Ectodermal cell (in vitro differentiated cells): ENCODE data around the gene HSBP1L1.

Experiments
- H3K27ac ChIP-seq: 2 replicates; pipeline ENCODE4 v1.7.0; 2013; ENCODE audit warnings: mild to moderate bottlenecking, low read depth, low read length; ENCODE audit not compliant: insufficient read depth, poor library complexity, severe bottlenecking
- H3K27me3 ChIP-seq: 2 replicates; pipeline ENCODE4 v1.7.0; 2013; ENCODE audit warnings: mild to moderate bottlenecking, low read length; ENCODE audit not compliant: insufficient read depth, control insufficient read depth, poor library complexity, severe bottlenecking
- H3K36me3 ChIP-seq: one replicate; pipeline ENCODE4 v1.7.0; 2013; ENCODE audit warnings: low read length; ENCODE audit not compliant: control insufficient read depth, insufficient read depth
- H3K4me1 ChIP-seq: one replicate; pipeline ENCODE4 v1.7.0; 2013; ENCODE audit warnings: low read length; ENCODE audit not compliant: control insufficient read depth, insufficient read depth
- H3K4me3 ChIP-seq: 2 replicates; pipeline ENCODE4 v1.7.0; 2013; ENCODE audit warnings: low read depth, low read length, control low read depth; ENCODE audit not compliant: insufficient read depth
- H3K9me3 ChIP-seq: 2 replicates; pipeline ENCODE4 v1.7.0; 2013; ENCODE audit warnings: mild to moderate bottlenecking, low read length, moderate library complexity; ENCODE audit not compliant: control insufficient read depth
- WGBS, 2 experiments: methylation state at CpG; one replicate each; pipeline ENCODE4 v1.1.7; 2013; ENCODE audit warnings: missing lambda C conversion rate in 2 of 2; 5-methylcytosine and 5-hydroxymethylcytosine counted together

HSBP1L1 gene

DNA sequence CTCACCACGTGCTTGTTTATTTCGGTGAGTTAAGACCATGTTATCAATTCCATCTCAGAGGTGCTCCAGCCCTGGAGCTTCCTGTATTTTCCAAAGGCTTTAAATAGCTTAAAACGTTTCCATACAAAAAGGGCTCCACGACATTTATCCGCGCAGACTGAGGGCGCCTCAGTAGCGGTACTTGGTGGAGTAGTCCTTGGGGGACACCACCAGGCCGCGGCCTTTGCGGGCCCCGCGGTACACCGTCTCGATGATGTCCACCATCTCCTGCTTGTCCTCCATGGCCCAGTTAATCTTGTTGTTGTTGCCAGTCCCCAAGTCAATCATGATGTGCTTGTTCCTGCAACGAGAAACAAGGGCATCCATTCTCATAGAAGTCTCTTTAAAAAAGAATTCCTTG is 9.1 kb downstream of the HSBP1L1 start:
- Histone ChIP-seq H3K9me3 (no peaks in the 10 kb centered on the region), H3K4me1 (no peaks in the 10 kb centered on the region), H3K27ac (no peak overlapping the region), H3K27me3 (no peaks in the 10 kb centered on the region), H3K36me3 (peaks cover 32% of the 10 kb centered on the region), H3K4me3 (no peak overlapping the region)
- WGBS, 2 experiments, result 96% methylated on average over 16 of the region's 16 CpGs

- 96 to 98% methylated on average over 4 of the region's 4 CpGs for WGBS, 2 experiments
- H3K36me3 ChIP-seq, result peaks cover 32% of the 10 kb centered on the region
Measured at GRCh38 chr18:79974025-79974654, 9.7 kb downstream of the HSBP1L1 start.

DNA sequence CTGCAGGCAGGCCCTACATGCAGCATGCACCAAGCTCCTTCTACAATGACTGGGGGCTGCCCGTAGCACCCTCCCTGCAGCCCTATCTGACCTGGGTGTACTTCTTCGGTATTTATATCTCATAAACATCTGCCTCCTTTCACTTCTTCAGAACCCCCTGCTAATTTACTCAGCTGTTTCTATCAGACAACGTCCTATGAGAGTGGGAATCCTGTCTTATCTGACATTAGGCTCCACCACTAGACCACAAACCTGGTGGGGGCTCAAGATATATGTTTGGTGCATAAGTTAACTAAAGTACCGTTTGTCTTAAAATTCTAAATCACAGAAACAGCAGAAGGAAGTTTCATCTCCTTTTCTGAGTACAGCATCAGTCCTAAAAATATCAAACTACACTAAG is 10.6 kb downstream of the HSBP1L1 start:
- Histone ChIP-seq H3K4me3 (no peak overlapping the region), H3K36me3 (peaks cover 32% of the 10 kb centered on the region), H3K4me1 (no peaks in the 10 kb centered on the region), H3K27me3 (no peaks in the 10 kb centered on the region), H3K27ac (no peak overlapping the region), H3K9me3 (no peaks in the 10 kb centered on the region)
- 92 to 96% methylated on average over 4 of the region's 4 CpGs for WGBS, 2 experiments

More at GRCh38 chr18:79974025-79974654, 9.7 kb downstream of the HSBP1L1 start:
- H3K4me3 ChIP-seq, result no peak overlapping the region
- no peaks in the 10 kb centered on the region for H3K27me3 ChIP-seq
- no peak overlapping the region for H3K27ac ChIP-seq
- H3K9me3 ChIP-seq, result no peaks in the 10 kb centered on the region
- H3K4me1 ChIP-seq, result no peaks in the 10 kb centered on the region

DNA sequence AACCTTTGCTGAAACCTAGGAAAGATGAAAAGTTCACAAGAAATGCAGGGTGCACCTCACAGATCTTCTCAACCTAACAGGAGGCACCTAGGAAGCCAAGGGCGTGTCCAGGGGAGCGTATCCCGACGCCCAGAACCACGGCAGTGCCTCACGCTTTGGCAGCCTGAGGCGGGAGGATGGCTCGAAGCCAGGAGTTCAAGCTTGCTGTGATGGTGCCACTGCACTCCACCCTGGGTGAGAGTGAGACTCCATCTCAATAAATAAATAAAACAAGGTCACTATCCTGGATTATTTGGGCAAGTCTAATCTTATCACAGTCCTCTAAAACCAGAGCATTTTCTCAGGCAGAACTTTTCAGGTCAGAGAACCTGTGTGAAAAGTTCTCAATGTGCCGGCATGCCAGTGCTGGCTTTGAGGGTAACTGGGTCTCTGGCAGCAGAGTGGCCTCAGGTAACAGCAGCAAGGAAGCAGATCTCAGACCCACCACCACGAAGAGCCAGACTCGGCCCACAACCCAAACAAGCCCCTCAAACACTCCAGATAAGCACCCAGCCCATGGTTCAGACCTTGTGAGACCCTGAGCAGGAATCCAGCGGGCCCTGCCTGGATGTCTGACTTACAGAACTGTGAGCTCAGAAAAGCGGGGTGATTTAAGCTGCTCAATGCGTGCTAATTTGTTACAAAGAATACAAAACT is 11.7 kb downstream of the HSBP1L1 start:
- peaks cover 26% of the 10 kb centered on the region for H3K36me3 ChIP-seq

DNA sequence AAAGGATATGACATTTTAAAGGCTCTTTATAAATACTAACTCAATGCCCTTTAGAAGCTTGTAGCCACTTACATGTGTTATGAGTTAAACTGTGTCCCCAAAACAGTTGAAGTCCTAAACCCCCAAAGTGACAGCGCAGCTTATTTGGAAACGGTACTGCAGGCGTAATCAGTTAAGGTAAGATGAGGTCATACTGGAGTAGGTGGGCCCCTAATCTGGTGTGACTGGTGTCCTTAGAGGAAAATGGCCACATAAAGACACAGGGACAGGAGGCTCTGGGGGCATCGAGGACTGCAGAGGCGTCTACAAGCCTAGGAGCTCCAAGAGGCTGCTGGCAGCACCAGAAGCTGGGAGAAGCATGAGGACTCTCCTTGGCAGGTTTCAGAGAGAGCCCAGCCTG is 15.4 kb downstream of the HSBP1L1 start:
- Histone ChIP-seq H3K4me3 (no peak overlapping the region), H3K27me3 (no peaks in the 10 kb centered on the region), H3K4me1 (no peaks in the 10 kb centered on the region), H3K9me3 (no peaks in the 10 kb centered on the region), H3K36me3 (peaks cover 8% of the 10 kb centered on the region), H3K27ac (no peak overlapping the region)
- WGBS, 2 experiments, result 93 to 97% methylated on average over 5 of the region's 5 CpGs

More for the DNA sequence above, 11.7 kb downstream of the HSBP1L1 start:
- no peaks in the 10 kb centered on the region for H3K27me3 ChIP-seq
- no peak overlapping the region for H3K27ac ChIP-seq
- WGBS, 2 experiments, result 93 to 94% methylated on average over 14 of the region's 14 CpGs
- no peak overlapping the region for H3K4me3 ChIP-seq
- no peaks in the 10 kb centered on the region for H3K9me3 ChIP-seq
- H3K4me1 ChIP-seq, result no peaks in the 10 kb centered on the region

- no peak overlapping the region for H3K27ac ChIP-seq
- H3K27me3 ChIP-seq, result no peaks in the 10 kb centered on the region
- H3K4me1 ChIP-seq, result no peaks in the 10 kb centered on the region
- 94% methylated on average over 13 of the region's 13 CpGs for WGBS, 2 experiments
- peaks cover 13% of the 10 kb centered on the region for H3K36me3 ChIP-seq
- no peaks in the 10 kb centered on the region for H3K9me3 ChIP-seq
- no peak overlapping the region for H3K4me3 ChIP-seq
Measured at GRCh38 chr18:79980585-79980984, 16.1 kb downstream of the HSBP1L1 start.

DNA sequence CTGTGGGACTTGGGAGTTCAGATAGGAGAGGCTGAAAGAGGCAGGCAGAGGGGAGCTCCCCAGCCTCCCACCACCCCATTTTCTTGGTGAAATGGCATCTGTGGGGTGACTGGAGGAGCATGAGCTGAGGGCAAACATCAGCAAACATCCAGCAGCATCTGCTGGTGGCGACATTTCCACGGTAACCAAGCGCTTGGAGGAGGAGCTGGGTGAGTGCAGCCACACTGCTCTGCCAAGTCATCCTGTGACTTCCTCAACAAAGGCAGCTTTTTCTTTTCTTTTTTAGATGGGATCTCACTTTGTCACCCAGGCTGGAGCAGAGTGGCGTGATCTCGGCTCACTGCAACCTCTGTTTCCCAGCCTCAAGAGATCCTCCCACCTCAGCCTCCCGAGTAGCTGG is 18.3 kb downstream of the HSBP1L1 start:
- 89 to 94% methylated on average over 6 of the region's 6 CpGs for WGBS, 2 experiments
- Histone ChIP-seq H3K27me3 (no peaks in the 10 kb centered on the region), H3K4me1 (peaks cover 11% of the 10 kb centered on the region), H3K36me3 (peaks cover 6% of the 10 kb centered on the region), H3K9me3 (no peaks in the 10 kb centered on the region), H3K27ac (no peak overlapping the region), H3K4me3 (no peak overlapping the region)

- Histone ChIP-seq H3K36me3 (peaks cover 6% of the 10 kb centered on the region), H3K27me3 (no peaks in the 10 kb centered on the region), H3K4me1 (peaks cover 11% of the 10 kb centered on the region), H3K27ac (no peak overlapping the region), H3K4me3 (no peak overlapping the region), H3K9me3 (no peaks in the 10 kb centered on the region)
- 94% methylated on average over 3 to 4 of the region's 4 CpGs for WGBS, 2 experiments
Measured at GRCh38 chr18:79983253-79983652, 18.8 kb downstream of the HSBP1L1 start.

DNA sequence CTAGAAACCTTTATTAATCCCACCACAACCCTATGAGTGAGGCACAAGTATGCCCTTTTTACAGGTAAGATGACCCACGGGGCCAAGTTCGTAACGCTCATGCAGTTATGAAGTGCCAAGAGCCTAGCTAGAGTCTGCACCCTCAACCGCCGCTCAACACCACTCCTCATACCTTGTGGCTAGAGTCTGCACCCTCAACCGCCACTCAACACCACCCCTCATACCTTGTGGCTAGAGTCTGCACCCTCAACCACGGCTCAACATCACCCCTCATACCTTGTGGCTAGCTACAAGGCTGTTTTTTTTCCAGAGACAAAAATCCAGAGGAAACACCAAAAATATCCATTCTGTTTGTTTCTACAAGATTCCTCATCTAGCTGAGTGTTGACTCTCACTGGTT is 19.4 kb downstream of the HSBP1L1 start:
- no peak overlapping the region for H3K4me3 ChIP-seq
- WGBS, 2 experiments, result 95 to 96% methylated on average over 7 of the region's 7 CpGs
- peaks cover 11% of the 10 kb centered on the region for H3K4me1 ChIP-seq
- H3K9me3 ChIP-seq, result no peaks in the 10 kb centered on the region
- H3K36me3 ChIP-seq, result peaks cover 6% of the 10 kb centered on the region
- no peak overlapping the region for H3K27ac ChIP-seq
- H3K27me3 ChIP-seq, result no peaks in the 10 kb centered on the region

DNA sequence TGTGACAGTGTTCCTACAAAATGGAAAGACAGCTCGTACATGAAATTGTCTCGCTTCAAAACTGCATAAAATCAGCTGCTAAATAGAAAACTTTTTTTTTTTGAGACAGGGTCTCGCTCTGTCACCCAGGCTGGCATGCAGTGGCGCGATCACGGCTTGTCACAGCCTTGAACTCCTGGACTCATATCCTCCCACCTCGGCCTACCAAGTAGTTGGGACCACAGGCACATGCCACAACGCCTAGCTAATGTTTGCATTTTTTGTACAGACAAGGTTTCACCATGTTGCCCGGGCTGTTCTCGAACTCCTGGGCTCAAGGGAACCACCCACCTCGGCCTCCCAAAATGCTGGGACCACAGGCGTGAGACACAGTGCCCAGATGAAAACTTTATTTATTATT is 20.7 kb downstream of the HSBP1L1 start:
- peaks cover 6% of the 10 kb centered on the region for H3K36me3 ChIP-seq
- H3K27me3 ChIP-seq, result no peaks in the 10 kb centered on the region
- WGBS, 2 experiments, result 93 to 95% methylated on average over 12 of the region's 12 CpGs
- no peaks in the 10 kb centered on the region for H3K9me3 ChIP-seq
- no peak overlapping the region for H3K27ac ChIP-seq
- peaks cover 11% of the 10 kb centered on the region for H3K4me1 ChIP-seq
- no peak overlapping the region for H3K4me3 ChIP-seq
